Gastrocnemius medialis (tissue), 4 donors: ENCODE data around the gene SEC14L1.

Experiments used
- POLR2A ChIP-seq, 2 donors: fragments of 450-650 bp; IDR thresholded peaks; one replicate each; pipeline ENCODE4 v1.6.1; 2017; ENCODE audit warnings: antibody characterized with exemption in 2 of 2, mild to moderate bottlenecking in 2 of 2, moderate library complexity in 2 of 2
- TF ChIP-seq, protein P1 (sequence below), 5 experiments: fragments of 450-650 bp in 3 of 5; fragments of 200-600 bp in 2 of 5; sonication (generic) in 2 of 5; IDR thresholded peaks in 4 of 5; conservative IDR thresholded peaks in 1 of 5; 1 replicate in 4 of 5; 2 replicates in 1 of 5; pipeline ENCODE4 v1.5.1; 2016 to 2019; ENCODE audit warnings: antibody characterized with exemption in 5 of 5, mild to moderate bottlenecking in 3 of 5, moderate library complexity in 3 of 5

GRCh38 chr17:77190576-77190975 is 49.8 kb downstream of the SEC14L1 start:
- TF ChIP-seq, protein P1, sequence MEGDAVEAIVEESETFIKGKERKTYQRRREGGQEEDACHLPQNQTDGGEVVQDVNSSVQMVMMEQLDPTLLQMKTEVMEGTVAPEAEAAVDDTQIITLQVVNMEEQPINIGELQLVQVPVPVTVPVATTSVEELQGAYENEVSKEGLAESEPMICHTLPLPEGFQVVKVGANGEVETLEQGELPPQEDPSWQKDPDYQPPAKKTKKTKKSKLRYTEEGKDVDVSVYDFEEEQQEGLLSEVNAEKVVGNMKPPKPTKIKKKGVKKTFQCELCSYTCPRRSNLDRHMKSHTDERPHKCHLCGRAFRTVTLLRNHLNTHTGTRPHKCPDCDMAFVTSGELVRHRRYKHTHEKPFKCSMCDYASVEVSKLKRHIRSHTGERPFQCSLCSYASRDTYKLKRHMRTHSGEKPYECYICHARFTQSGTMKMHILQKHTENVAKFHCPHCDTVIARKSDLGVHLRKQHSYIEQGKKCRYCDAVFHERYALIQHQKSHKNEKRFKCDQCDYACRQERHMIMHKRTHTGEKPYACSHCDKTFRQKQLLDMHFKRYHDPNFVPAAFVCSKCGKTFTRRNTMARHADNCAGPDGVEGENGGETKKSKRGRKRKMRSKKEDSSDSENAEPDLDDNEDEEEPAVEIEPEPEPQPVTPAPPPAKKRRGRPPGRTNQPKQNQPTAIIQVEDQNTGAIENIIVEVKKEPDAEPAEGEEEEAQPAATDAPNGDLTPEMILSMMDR (IDR thresholded peaks at IDR 0.05 in 4 of 5, conservative IDR thresholded peaks at IDR 0.05 in 1 of 5) = no peak
- TF ChIP-seq POLR2A (IDR thresholded peaks at IDR 0.05) = no peak
